Adrenal gland (tissue), 5 donors: ENCODE measurements around the gene TP53I13.

Experiments
- CTCF ChIP-seq, 6 experiments: fragments of 450-650 bp in 4 of 6; fragments of 200-600 bp in 2 of 6; sonication (generic) in 1 of 6; IDR thresholded peaks; 1 replicate in 5 of 6; 2 replicates in 1 of 6; pipeline versions ENCODE4 v1.5.1 to v1.8.0; 2016 to 2021; ENCODE audit warnings: antibody characterized with exemption in 6 of 6, mild to moderate bottlenecking in 2 of 6, moderate library complexity in 1 of 6
- POLR2A ChIP-seq, 2 donors: fragments of 450-650 bp; IDR thresholded peaks; one replicate each; pipeline ENCODE4 v1.6.1; 2017; ENCODE audit warnings: antibody characterized with exemption in 2 of 2, mild to moderate bottlenecking in 2 of 2, moderate library complexity in 1 of 2
- donor health status: DM: no; HTN: no; CAD: no.

GRCh38 chr17:29561554-29562517 is 6.7 kb upstream of the TP53I13 start:
- TF ChIP-seq CTCF (IDR thresholded peaks at IDR 0.05) (no peak), POLR2A (IDR thresholded peaks at IDR 0.05) (no peak)
